Activated CD8-positive, alpha-beta memory T cell treated with anti-CD3 and anti-CD28 coated beads for 4 hours (primary cell): ENCODE data around the gene RAB3D.
"Not testable (repeated sequence)": the region's sequence is repeated elsewhere in the genome, so short reads cannot be mapped to it uniquely, and the experiment has no call there.

Source experiments
- DNase-seq, 2 donors: peaks; one replicate each; pipeline ENCODE4 v3.0.0-alpha.2; 2020; ENCODE audit warnings: low read depth in 2 of 2

RAB3D gene

DNA sequence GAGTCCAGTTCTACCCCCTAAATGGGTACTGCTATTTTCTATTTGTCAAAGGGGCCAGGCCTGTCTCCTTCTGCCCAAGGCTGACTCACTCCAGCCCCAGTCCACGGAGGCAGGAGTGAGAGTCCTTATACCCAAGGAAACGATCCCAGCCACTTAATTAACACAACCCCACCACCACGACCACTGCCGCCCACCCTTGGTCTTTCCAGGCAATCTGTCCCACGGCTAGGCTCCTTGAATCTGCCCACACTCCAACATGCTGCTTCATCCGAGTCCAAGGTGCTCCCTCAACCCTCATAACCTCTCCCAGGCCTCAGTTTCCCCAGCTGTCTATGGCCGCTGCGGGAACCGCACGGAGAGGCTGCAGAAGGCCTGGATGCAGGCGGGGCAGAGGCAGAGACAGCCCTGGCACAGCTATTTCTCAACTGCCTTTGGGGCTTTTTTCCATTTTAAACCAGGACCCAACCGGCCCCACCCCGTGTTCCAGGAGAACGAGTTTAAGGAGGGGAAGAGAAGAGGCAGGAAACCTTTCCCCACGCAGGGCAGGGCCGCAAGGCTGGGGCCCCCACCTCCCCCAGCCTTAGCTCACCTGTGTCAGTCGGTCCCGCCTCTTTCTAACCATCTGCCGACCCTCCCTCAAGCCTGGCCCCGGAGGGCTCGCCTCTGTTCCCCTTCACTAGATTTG lies 746 bp downstream of the RAB3D start:
- no peak for DNase-seq

DNA sequence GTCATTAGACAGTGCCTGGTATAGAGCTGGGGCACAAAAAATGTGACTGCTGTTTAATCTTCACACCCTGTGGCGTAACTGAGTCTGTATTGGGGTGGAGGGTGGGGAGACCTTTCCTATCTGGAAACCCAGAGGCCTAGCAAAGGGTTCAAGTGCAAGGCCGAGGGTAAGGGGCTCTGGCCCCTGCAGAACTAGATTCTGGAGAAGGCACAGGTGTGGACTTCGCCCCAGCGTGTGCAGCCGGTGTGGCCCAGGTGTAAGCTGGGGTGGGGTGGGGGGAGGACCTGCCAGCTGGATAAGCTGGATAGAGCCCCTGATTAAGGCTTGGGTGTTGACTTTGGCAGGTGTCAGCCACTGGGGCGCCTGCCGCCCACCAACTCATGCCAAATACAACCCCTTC lies 1.3 kb downstream of the RAB3D start:
- no peak for DNase-seq

DNA sequence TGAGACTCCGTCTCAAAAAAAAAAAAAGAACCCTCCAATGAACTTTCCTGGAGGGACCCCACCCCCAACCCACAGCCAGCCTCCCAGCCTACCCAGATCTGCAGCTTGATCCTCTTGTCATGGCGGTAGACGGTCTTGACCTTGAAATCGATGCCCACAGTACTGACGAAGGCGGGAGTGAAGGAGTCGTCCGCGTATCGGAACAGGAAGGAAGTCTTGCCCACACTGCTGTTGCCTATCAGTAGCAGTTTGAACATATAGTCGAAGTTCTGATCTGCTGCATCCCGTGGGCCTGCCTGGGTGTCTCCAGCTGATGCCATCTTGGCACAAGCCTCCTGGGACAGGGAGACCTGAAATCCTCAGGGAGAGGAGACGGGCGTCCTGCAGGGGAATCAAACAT lies 2.4 kb downstream of the RAB3D start:
- DNase-seq: no peak

DNA sequence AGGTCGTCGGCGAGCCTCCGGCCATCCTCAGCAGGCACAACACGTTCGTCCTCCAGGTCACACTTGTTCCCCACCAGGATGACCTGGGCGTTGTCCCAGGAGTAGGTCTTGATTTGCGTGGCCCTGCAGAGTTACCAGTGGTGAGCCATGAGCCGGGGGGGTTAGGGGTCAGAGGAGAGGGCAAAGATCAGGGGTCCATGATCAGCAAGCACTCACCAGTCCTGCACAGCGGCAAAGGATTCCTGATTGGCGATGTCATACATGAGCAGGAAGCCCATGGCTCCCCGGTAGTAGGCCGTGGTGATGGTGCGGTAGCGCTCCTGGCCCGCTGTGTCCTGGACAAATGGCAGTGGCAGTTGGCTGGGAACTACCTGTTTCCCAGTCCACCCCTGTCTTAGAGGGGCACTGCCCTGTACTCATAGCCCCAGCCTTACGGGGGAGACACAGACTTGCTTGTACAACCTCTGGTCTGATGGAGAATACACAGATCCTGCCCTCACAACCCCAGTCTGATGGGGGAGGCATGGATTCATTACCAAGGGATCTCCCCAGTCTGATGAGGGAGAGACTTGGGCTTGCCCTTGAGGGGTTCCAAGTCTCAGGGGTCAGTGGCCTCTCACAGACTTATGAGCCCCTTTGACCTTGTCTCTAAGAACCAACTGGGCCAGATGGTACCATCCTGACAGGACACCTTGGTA lies 3.9 kb downstream of the RAB3D start:
- DNase-seq: no peak

DNA sequence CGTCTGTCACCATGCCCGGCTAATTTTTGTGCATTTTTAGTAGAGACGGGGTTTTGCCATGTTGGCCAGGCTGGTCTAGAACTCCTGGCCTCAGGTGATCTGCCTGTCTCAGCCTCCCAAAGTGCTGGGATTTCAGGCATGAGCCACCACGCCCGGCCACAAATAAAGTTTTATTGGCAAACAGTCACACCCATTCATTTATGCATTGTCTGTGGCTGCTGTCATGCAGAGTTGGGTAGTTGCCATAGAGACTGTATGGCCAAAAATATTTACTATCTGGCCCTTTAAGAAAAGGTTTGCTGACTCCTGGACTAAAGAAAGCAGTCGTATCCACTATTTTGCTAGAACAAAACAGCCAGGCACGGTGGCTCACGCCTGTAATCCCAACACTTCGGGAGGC lies 5.6 kb downstream of the RAB3D start:
- DNase-seq: not testable (repeated sequence)

DNA sequence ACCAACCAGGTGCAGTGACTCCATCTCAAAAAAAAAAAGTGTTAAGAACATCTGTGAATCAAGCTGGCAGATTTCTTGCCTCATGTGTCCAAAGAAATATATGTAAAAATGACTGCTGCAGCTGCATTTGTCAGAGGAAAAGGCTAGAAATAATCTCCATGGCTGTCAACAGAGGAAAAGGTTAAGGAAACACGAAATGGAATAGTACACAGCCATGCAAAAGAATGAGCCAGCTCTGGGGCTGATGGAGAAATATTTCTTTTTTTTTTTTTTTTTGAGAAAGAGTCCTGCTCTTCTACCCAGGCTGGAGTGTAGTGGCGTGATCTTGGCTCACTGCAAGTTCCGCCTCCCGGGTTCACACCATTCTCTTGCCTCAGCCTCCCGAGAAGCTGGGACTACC lies 6.6 kb downstream of the RAB3D start:
- no peak for DNase-seq

DNA sequence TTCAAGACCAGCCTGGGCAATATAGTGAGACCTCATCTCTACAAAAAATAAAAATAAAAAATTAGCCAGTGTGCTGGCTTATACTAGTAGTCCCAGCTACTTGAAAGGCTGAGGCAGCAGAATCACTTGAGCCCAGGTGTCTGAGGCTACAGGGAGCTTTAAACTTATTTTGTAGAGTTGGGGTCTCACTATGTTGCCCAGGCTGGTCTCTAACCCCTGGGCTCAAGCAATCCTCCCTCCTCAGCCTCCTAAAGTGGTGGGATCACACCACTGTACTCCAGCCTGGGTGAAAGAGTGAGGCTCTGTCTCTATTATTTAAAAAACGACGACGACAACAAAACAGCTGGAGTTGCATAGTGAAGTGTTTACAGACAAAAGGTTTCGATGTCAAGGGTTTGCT lies 8.0 kb downstream of the RAB3D start:
- no peak for DNase-seq

DNA sequence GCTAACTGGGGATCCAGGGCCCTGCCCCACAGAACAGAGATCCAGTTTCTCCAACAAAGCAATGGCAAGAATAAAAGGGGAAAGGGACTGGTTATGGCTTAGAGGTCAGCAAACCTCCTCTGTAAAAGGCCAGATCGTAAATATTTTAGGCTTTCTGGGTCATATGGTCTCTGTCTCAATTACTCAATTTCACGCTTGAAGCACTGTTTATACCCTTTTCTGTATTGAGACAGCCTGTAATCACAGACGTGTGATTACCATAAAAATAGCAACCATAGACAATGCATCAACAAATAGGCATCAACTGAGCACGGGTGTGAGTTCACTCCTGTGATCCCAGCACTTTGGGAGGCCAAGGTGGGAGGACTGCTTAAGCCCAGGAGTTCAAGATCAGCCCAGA lies 9.3 kb downstream of the RAB3D start:
- DNase-seq: no peak

DNA sequence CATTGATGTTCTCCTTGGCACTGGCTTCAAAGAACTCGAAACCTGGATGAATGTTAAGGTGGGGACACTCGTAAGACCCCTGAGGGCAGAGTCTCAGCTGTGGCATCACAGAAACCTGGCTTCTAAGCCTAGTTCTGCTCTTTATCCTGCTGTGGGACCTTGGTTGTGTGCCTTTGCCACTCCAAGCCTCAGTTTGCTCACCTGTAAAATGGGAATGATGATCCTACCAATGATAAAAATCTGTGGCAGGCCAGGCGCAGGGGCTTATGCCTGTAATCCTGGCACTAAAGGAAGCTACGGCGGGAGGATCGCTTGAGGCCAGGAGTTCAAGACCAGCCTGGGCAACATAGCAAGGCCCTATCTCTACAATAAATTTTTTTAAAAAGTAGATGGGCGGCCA lies 13.9 kb downstream of the RAB3D start:
- no peak for DNase-seq

DNA sequence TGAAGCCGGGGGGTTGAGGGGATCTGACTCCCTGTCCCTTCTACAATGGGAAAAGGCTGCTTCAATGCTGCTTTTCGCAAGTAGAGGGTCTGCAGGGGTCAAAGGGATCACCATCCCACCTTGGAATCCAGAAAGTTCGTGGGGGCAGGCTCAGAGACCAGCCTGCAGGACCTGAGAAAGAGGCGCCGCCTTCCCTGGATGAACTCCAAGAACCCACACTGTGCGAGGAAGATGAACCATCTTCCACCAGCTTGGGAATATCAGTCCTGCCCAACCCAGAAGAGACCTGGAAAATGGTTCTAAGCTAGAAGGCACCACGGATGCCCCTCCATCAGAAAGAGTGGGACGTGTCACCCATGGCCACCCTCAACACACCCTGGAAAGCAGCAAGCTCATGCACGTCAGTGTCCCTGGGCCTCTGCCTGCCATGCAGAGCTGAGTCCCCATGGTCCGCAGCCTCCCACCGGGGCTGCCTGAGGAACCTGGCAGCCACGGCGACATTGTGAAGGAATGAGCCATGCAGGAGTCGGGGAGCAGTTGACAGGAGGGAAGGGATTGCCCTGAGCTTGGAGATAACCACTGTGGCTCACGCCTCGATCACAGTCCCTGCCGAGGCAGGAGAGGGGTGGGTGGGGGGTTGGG lies 14.6 kb downstream of the RAB3D start:
- no peak for DNase-seq

DNA sequence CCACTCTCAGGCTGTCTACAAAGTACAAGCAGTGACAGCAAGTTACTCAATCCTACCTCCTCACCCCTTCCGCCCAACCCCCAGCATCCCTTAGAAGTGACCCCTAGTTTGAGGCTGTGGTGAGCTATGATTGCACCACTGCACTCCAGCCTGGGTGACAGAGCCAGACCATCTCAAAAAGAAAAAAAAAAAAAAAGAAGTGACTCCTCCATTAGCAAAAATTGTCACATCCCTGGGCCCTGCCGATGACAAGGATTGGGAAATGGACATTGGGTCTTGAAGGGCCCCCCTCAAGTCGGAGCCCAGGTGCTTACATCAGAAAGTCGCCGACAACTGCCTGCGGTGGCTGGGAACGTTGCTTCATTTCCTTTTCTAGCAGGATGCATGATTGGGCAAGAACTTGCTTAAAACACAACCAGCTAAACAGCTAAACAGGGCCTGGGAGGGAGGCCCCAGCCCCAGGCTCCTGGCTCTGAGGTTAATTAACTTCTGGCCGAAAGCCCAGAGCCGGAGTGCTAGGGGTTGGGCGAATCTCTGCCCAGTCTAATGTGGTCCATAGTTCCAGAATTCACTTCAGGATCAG lies 15.3 kb downstream of the RAB3D start:
- no peak for DNase-seq

DNA sequence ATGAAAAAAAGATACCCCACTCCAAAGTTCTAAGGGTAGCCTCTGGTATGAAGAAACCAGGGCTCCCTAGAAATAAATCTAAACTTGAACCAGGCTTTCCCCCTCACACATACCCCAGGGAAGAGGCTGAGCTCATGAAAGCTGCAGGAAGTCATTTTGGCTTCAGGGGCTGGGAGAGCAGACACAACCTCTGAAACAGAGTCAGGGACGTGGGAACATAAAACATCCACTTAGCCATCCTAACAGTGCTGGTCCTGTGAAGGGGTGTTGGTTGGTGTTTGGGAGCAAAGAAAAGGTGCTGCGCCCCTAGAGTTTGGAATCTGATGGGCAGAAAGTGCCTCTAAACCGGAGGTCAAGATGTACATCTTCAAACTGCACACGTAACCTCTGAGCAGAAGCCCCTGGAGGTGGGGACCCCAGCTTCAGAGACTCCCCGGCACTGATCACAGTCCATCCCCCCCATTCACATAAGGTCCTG lies 15.8 kb downstream of the RAB3D start:
- DNase-seq: no peak

DNA sequence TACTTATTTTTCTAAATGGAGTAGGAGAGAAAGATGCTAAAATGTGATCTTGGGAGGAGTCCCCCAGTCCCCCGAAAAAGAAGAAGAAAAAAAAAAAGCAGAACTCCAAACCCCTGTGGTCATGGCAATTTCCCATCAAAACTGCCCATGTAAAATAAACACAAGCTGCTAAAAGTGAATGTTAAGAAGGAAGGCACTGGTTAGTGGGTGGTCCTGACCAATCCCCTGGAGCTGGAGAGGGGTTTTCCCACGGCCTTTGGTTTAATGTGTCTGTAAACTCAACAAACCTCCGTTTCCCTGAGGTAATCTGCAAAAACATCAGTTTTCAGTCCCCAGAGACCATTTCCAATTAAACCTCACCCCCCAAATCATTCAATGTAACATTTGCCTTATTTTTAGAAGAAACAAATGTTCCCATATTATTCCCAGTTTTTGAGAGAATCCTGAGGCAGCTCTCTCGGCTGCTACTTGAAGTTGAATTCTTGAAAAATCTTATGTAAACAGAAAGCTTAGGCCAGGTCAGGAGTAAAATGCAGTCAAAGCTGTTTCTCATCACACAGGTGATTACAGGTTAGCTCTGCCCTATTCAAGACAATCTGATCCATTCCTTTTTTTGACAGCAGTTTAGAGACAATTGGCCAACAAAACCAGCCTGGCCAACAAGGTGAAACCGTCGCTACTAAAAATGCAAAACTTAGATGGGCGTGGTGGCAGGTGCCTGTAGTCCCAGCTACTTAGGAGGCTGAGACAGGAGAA lies 17.0 kb downstream of the RAB3D start:
- DNase-seq: no peak

DNA sequence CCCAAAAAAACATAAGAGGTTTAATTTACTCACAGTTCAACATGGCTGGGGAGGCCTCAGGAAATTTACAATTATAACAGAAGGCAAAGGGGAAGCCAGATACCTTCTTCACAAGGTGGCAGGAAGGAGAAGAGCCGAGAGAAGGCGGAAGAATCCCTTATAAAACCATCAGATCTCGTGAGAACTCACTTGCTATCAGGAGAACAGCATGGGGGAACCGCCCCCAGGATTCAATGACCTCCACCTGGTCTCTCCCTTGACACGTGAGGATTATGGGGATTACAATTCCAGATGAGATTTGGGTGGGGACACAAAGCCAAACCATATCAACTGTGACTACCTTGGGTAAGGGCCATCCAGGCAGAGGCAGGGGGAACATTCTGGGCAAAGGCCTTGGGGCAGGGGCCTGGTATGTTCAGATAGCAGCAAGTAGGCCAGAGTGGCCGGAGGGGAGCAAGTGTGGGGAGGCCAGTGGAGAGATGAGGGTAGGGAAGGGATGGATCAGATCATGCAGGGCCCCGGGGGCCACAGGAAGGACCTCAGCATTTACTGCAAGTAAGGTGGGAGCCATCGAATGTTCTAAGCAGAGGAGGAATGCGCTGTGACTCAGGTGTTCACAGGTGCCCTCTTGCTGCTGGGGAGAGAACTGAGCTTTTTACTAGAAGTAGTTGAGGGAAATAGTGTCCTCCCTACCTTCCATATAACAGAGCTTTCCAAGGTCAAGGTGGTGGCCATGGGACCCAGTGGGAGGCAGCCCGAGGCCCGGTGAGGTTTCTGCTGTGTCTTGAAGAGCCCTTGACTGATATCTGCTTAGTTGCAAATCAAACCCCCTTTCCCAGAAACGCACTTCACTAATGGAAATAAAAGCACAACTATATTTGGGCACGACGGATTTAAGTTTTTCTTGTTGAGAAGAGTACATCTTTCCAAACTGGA lies 18.0 kb downstream of the RAB3D start:
- DNase-seq: no peak

DNA sequence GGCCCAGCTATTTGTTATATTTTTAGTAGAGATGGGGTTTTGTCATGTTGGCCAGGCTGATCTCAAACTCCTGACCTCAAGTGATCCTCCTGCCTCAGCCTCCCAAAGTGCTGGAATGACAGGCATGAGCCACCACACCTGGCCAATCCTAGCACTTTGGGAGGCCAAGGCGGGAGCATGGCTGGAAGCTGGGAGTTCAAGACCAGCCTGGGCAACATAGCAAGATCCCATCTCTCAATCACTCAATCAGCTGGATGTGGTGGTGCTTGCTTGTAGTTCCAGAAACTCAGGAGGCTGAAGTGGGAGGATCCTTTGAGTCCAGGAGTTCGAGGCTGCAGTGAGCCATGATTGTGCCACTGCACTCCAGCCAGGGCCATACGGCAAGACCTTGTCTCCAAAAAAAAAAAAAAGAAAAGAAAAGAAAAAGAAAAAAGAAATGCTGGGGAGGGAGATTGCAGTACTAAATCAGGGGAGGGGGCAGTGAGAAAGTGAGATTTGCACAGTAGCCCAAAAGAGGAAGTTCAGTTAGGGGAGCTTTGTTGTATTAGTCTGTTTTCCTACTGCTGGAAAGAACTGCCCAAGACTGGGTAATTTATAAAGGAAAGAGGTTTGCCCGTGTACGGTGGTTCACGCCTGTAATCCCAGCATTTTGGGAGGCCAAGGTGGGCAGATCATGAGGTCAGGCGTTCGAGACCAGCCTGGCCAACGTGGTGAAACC lies 19.0 kb downstream of the RAB3D start:
- not testable (repeated sequence) for DNase-seq

DNA sequence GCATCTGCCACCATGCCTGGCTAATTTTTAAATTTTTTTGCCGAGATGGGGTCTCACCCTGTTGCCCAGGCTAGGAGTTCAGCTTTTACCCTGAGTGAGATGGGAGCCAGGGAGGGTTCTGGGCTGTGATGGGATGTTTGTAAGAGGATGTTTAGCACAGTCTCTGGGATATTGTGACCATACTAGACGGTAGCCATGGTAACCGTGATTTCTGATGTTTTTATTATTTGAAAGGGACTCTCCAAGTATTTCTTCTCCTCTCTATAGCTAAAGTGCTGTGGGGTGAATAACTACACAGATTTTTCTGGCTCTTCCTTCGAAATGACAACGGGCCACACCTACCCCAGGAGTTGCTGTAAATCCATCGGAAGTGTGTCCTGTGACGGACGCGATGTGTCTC lies 33.1 kb downstream of the RAB3D start:
- DNase-seq: no peak

DNA sequence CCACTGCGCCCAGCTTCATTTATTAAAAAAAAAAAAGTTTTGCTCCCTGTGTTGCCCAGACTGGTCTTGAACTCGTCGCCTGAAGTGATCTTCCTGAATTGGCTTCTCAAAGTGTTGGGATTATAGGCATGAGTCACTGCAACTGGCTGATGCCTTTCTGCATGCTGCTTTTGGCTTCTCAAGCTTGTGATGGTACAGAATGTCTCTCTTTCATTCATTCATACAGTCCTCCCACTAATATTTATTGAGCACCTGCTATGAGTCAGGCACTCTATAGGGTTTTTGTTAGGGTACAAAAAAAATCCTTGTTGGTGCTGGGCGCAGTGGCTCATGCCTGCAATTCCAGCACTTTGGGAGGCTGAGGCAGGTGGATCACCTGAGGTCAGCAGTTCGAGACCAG lies 34.5 kb downstream of the RAB3D start:
- no peak for DNase-seq

DNA sequence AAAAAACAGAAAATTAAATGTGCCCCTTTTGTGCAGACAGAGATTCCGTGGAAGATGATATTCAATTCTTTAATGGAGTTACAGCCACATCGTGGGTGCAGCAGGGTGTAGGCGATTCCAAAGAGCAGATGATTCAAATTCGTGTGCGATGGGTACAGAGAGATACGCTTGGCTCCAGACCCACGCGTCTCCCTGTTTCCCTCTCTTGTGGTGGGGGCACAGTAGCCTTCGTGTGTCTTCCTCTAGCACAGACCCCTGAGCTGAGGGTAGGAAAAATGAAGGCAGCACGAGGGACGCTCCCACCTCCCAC lies 38.7 kb downstream of the RAB3D start:
- no peak for DNase-seq

DNA sequence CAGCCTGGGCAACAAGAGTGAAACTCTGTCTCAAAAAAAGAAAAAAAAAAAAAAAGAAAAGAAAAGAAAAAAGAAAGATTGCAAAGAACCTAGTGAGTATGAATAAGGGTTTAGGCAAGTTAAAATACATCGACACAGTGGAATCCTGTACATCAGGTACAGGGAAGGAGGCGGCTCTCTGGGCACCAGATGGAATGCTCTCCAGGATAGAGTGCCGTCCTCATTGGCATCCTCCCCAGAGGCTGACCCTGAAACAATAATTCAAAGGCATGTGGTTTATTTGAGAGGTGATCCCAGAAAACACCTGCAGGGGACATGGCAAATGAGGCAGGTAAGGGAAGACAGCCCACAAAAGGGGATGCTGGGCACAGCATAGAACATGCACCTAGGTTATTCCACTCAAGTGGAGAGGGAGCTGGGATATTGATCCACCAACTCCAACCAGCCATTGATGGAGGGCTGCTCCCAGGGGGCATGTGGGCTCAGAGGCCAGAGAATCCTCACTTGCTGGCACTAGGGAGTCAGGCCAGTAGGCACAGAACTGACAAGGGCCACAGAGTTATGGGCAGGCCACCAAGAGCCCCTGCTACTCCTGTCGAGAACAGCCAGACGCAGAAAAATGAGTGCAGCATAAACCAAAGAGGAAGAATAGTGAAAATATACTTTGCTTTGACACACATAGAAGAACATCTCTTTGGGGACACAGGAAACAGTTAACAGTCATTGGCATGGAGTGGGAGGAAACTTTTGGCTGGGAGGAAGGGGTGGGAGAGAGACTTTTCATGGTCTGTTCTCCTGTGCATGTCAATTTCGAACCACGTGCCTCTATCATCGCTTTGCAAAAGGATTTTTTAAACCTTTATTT lies 39.3 kb downstream of the RAB3D start:
- DNase-seq: no peak
